GM19467 (cell line): ENCODE data around the gene DHRS13.
"Not testable (repeated sequence)": the region's sequence is repeated elsewhere in the genome, so short reads cannot be mapped to it uniquely, and the experiment has no call there.

ENCODE experiments used
- ATAC-seq: cut with Tn5 transposase; IDR thresholded peaks from one replicate; pipeline ENCODE4 v1.9.1; 2021; ENCODE audit warnings: mild to moderate bottlenecking, moderate library complexity; ENCODE audit not compliant: unreplicated experiment

DHRS13 gene

DNA sequence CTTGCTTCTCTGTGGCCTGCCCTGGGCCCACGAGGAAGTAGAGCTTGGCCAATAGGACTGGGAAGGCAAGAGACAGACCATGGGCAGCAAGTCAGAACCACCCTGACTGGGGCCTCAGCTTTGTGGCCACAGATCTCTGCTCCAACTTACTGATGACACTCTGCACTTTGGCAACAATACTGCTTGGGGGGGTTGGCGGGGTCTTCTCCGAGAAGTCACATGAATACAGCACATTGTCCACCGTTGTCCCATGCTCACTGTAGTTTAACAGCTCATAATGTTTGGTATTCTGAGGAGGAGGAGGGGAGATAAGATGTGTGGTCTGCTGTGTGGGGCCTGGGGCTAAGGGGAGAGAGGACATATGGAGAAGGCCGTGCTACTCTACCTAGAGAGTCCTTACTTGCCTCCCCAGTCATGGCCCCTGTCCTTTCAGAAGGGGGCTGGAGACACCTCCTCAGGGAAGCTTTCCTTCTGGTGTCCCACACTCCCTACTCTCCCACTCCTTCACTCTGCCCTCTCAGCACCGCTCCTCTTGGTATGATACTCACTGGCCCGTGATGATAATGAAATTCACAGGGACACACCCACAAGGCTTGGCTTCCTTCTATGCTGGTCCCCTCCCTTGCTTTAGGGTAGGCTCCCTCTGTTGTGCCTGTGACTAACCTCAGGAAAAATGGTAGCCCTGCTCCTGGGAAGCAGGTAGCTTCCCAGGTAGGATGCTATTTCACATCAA, 4.0 kb upstream of the DHRS13 start:
- no peak for ATAC-seq

DNA sequence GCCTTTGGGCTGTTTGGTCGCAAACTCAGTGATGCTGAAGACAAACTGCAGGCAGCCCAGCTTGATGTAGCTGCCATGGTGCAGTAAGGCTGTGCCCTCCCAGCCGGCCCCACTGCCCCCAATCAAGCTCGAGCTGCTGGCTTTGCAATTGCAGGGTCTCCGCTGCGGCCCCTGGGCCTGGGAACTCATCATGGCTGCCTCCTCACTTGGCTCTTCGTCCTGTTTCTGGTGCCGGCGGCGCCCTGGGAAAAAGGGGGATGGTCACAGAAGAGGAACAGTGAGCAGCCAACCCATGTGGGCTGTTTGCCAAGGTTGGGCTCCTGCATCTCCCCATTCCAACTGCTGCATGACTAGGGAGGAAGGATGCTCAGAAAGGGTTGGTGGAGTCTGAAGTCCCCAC, 3.4 kb upstream of the DHRS13 start:
- no peak for ATAC-seq

DNA sequence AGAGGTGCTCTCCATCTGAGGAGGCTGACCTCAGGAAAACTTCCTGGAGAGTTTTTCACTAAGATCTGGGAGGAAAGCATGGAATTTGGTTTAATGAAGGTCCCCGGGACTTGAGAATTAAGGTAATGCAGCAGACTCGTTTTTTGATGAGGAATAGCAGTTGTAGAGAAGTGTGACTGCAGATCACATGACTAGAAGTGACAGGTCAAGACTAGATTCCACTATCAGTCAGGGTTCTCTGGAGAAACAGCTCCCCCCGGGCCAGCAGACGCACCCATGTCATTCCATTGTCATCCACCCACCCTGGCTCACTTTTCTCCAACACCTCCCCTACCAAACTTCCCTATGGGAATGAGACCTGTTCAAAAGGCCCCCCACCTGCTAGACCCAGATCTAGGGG, 1.9 kb upstream of the DHRS13 start:
- ATAC-seq = no peak

DNA sequence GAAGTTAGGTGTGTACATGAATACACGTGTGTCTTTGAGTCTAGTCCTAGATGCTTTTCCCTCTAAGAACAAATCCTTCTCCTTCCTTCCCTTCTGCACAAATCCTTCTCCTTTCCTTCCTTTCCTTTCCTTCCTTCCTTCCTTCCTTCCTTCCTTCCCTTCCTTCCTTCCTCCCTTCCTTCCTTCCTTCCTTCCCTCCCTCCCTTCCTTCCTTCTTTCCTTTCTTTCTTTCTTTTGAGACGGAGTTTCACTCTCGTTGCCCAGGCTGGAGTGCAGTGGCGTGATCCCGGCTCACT, 615 bp upstream of the DHRS13 start:
- not testable (repeated sequence) for ATAC-seq

DNA sequence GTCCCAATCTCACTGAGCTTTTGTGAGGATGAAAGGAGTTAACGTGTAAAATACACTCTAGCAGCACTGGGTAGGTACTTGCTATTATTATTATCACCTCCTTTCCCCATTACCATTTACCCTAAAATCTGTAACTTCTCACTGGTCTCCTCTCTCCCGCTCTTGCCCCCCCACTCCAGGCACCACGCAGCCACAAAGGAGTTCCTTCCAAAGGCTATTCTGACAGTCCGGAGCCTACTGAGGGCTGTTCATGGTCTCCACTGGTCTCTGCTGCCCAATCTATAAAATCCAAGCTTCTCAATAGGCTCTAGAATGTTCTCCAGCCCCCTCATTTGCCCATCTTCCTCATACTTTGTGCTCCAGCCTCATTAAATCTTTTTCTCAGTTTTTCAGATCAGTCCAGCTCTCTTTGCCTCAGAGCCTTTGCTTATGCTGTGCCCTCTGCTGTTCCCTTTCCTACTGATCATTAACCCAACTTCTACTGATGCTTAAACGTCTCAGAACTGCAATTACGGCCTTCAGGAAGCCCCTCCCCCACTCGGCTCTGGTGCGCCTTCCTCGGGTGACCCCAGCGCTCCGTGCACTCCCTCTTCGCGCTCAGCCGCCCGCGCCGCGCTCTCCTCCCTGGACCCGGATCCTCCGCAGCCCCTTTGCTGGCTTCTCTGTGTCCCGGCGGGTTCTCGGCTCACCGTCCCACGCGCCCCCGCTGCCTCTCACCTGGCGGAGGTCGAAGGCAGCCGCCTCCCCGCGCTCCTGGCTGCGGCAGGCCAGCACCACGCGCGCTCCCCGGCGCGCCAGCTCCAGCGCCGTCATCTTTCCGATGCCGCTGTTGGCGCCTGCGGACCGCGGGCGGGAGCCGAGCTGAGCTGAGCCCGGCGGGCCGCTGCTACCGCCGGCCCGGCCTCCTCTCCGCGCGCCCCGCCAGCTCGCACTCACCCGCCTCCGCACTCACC, 737 bp downstream of the DHRS13 start:
- peak; percentile 38 for ATAC-seq

DNA sequence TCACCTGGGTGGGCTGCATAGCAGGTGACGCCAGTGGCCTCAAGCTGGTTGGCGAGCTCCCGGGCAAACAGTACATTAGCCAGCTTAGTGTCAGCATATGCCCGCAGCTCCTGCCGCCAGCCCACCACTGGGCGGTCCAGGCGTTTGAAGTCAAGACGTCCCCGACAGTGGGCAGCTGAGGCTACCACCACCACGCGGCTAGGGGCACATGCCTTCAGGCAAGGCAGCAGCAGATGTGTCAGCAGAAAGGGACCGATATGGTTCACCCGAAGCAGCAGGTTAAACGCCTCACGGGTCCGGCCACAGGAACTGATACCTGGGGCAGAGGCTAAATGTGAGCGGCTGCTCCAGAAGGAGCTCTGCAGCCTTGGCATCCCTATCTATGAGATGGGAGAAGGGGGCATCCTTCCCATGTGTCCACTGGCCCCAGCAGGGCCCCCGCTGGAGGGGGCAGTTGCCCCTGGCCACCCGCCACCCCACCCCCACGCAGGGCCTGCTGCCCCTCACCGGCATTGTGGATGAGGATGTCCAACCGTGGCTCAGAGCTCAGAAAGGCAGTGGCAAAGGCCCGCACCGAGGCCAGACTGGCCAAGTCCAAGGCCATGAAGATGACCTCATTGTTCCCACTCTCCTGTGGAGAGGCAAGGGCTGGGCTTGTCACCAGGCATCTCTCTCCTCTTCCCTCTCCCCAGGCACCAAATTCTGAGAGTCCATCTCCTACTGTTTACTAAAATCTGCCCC, 1.7 kb downstream of the DHRS13 start:
- ATAC-seq = no peak

DNA sequence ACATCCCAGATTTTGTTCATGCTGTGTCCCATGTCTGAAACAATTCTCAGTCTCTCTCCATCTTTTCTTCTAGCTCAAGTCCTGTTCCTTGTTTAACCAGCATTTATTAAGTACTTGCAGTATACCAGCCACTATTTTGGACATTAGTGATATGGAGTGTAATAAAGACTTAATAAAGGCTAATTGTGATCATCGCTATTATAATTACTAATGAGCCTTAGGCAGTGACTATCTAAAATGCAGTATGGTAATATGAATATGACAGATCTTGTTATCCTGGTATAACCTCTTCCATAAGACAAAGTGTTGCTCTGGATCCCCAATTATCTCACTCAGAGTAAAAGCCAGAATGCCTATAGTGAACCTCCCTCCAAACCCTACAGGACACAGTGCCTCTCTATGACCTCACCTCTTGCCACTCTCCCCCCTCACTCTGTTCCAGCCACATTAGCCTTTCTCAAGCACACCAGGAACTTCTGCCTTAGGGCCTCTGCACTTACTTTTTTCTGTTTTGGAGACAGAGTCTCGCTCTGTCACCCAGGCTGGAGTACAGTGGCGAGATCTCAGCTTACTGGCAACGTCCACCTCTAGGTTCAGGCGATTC, 3.6 kb downstream of the DHRS13 start:
- no peak for ATAC-seq

DNA sequence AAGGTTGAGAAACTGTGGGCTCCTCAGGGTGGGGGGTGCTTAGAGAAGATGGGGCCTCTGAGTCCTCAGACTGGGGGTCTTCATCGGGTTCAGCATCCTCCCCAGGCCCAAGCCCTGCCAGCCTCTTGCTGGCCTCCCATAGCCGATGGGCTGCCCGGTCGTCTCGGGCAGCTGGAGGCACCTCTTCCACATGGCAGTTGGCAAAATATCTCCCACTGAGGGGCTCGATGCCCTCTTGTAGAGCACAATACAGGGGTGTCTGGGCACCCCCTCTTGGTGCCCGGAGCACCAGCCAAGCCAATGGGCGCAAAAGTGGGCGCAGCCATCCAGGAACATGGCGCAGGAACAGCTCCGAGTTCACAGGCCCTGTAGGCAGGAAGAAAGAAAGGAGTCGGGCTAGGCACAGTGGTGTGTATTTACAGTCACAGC, 4.3 kb downstream of the DHRS13 start:
- ATAC-seq = no peak

DNA sequence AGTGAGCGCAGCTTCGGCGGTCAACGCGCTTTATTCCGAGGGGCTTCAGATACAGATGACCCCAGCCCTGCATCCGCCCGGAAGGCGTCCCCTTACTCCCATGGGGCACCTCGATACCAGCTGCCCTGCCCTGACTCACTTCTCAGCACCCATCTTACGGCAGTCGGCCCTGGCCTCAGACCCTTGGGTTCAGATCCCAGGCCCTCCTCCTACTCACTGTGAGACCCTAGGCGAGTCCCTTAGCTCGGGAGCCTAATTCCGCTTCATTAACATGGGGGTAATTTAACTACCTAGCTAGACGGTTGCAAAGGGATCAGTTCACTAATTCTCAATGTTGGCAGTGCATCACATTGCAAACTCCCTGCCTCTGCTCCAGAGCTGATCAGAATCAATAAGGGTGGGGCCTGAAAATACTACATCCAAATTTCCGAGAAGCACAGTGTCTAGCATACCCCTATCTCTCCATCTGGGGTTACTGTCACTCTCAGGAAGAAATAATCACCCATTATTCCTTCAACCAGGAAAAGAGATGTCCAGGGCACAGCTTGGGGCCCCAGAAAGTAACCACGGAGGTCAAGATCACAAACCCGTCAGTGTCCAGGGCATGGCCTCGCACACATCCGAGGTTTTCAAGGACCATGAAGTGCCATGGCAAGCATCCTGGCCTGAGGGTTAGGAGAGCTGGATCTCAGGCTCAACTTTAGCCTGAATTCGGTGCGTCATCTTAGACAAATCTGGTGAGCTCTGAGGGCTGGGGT, 4.9 kb downstream of the DHRS13 start:
- no peak for ATAC-seq

DNA sequence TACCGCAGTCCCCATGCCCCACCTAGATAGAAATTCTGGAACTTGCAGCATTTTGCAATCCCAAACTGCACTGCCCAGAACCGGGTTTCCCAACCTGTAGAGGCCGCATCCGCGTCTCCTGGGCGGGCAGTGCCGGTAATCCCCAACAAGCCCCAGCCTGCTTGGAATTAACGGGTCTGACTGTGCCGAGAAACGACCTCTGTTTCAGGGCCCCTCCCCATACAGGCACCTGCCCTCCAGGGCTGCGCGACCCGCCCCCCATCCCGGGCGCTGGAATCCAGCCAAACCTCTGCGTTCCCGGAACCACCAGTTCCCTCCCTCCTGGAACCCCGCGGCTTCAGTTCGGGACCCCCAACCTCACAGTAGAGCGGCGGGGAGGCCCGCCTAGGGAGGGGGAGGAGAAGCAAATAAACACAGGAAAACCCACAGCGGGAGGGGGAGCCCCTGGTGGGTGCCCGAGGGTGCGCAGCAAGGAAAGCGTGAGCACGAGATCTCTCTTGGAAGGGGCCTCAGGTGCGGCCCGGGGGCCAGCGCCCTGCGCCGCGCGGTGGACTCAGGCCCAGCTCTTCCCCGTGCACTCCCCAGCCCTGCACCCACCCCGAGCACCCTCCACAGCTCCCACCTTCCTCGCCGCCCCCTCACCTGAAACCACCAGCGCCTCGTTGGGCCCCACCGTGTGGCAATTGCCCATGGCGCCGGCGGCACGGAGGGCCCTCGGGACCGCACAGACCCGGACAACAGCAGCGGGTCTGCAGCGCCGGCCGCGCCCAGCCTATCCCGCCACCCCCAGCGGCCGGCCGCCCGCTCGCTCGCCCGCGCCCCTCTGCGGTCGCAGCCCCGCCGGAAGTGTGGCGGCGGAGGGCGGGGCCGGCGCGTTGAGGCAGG, 5.8 kb downstream of the DHRS13 start, which contains the start of gene FLOT2:
TSS of gene FLOT2 (minus strand) at position 850 of the 885 bp plus-strand sequence. CDS start at position 691, 159 bp downstream.
- no peak for ATAC-seq

DNA sequence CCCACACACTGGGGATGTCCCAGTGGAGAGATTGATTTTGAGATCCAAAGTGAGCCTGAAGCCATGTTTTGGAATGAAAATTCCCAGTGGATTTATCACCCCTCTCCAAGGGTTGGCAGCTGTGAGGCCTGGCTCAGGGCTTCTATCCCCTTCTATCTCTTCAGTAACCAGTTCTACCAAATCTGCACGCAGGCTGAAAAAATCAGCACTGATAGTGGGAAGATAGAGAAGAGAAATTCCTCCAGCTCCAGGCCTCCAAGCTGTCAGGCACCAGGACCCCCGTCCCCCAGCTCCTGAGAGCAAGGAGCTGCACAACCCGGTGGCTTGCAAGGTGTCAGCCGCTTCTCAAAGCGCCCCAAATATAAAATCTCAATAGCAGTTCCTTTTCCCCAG, 6.4 kb downstream of the DHRS13 start:
- no peak for ATAC-seq

DNA sequence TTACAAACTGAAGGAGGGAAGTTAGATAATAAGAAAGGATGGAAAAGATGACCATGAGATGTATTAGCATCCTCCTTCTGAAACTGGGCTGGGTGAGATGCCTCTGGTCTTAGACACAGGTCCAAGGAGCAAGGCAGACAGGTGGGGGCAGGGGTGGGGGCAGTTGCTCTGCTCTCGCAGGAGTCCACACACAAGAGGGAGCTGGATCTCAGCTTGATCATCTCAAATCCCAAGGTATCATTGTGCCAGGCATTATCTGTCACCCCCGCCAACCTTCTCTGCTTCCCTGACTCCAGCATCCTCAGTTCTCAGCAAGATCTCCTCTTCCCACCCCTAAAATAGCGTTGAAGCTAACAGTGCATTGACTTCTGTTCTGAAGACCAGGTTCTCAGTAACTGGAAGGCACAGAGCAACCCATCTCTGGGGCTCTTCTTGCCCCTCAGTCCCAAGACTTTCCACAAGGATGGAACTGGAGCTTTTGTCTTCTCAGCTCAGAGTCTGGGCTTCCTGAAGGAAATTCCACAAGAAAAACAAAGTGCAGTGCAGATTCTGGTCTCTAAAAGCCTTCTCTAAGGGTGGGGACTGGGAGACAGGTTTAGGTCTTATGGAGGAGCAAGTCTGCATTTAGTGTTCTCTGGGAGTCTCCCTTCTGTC, 7.0 kb downstream of the DHRS13 start:
- ATAC-seq = no peak

DNA sequence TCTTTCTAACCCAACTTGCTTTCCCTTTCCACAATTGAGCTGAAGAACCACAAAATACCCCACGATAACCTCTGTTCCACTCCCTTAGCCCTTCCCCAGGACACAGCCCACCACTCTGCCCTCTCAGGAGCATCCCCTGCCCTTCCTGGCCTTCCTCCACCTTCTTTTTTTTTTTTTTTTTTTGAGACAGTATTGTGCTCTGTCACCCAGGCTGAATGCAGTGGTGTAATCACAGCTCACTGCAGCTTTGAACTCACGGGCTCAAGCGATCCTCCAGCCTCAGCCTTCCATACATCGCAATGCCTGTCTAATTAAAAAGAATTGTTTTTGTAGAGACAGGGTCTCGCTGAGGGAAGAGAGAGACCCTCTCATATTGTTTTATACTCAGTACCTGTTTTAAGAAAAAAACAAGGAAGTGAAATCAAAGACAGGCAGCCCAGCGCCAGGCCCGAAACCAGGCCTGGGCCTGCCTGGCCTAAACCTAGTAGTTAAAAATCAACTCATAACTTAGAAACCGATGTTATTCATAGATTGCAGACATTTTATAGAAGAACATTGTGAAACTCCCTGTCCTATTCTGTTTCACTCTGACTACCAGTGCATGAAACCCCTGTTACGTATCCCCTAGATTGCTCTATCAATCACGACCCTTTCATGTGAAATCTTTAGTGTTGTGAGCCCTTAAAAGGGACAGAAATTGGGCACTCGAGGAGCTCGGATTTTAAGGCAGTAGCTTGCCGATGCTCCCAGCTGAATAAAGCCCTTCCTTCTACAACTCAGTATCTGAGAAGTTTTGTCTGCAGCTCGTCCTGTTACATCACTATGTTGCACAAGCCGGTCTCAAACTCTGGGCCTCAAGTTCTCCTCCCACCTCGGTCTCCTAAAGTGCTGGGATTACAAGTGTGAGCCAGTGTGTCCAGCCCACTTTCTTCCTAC, 9.4 kb downstream of the DHRS13 start:
- not testable (repeated sequence) for ATAC-seq

DNA sequence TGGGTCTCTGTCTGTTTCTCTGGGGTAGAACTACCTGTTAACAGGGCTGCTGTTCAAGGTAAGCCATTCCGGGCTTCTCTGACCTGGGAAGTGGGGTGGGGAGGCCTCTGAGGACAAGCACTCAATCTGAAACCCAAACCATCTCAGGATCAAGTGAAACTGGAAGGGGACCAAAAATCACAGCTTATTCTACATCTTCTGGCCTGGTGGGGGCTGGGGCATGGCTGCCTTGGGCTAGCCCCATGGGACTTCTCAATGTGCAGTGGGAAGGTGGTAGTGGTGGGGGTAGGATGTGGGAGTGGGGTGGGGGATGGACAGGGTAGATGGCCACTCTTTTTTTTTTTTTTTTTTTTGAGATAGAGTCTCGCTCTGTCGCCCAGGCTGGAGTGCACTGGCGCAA, 10.9 kb downstream of the DHRS13 start:
- ATAC-seq = no peak

DNA sequence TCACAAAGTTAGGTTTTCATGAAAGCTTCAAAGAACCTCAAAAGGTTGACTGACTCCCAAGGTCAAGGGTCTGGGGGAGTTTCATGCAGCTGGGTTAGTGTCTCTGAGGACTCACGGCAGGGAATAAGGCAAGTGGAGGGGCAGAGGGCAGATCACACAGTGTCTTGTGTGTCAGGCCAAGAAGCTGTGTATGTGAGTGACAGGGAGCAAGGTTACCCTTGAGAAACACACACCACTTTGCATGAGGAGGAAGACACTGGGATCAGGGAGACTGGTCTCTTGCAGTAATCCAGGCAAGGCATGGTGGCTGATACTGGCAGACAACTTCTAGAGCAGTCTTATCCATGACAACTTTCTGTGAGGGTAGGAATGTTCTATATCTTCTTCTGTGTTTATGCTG, 11.7 kb downstream of the DHRS13 start:
- ATAC-seq = no peak

DNA sequence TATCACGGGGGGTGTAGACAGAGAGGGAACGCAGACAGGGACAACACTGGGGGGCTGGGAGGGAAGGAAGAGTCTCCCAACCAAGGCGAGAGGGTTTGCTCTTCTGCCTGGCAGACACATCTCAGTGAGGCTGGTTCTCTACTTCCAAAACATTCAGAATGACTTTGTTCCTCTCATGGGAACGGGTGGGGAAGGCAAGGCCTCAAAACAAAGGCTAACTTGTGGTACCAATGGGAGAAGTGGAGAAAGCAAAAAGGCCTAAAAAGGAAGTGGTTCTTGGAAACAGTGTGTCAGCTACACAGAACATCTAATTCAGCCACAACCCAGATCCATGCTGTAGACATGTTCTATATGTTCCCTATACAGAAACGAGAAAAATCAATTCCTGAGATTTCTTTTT, 12.9 kb downstream of the DHRS13 start:
- ATAC-seq = no peak

DNA sequence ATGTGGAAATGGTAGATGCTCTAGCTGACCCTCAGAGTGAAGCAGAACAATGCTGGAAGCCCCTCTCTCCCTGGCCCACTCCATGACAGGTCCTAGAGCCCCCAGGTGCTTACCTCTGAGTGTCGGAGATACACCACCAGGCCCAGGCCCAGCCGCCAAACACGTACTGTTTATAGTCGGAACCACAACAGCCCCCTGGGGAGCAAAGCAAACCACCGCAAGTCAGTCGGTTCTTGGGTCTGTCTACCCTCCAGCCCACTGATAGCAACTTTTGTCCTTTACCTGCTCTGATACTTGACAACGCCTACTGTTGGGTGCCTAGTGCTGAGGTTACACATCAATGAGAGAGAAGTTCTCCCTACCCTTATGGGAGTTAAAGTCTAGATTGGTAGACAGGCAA, 14.0 kb downstream of the DHRS13 start:
- no peak for ATAC-seq
